ENCODE results near the gene PSD.

DNA sequence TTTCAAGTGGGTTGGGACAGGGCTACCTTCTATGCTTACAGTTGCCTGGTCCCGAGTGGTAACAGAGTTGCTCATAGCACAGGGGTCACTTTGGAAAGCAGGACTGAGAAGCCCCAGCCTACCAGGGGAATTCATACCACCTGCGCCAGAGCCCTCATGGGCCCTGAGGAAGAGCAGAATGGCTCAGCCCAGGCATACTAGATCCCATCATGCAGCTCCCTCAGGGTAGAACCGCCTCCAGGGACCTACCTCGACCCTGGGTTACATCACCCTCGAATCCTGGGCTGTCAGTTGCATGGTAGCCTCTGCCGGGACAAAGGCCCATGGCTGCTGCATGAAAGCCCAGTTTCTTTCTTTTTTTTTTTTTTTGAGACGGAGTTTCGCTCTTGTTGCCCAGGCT is 10.9 kb upstream of the PSD start:
- TF ChIP-seq EZH2 (IDR thresholded peaks at IDR 0.05; ENCODE audit: low read depth) (no peak), CTCF (conservative IDR thresholded peaks at IDR 0.05) (no peak)

Data from PC-9 (cell line).